ENCODE measurements around the gene SEC23IP. TPM values are rescaled to one million over a fixed set of nuclear protein-coding genes. Genes with fewer than 3 reads are reported as not detected.
A peak's percentile ranks its signal among the peaks of the same experiment; 100 is the strongest.

Gene SEC23IP
- total and polyA plus RNA-seq, 2 donors (not counting 3 experiments of a cell fraction or from before 2014, with no cell fraction given), result 30.9 to 83.1 TPM

DNA sequence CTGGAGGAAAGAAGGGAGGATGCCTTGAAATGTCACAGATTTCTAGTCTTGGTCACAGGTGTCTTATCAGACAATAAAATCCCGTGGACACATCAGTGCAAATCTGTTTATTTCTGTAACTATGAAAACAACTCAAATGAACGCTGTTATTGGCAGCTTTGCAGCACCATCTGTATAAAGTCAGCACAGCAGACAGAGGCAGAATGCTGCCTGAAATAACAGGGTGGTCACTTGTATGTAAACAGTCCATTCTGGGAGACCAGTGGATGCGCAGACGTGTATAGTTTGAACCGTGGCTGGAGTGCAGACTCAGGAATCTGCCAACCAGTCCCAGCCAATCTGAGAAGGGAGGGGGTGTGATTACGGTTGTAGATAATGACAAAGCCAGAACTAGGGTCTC is 54.8 kb downstream of the SEC23IP start:
- no peak for FAIRE-seq
- POLR2A ChIA-PET, result no interaction called here
- dilution Hi-C loops (cut with MboI; ENCODE audit: extremely low pct_ligation_motif_present, low sequenced_read_pairs) (no loop called here), intact Hi-C loops (cut with micrococcal nuclease) (no loop called here)
- Histone ChIP-seq H4K20me1 (replicated peaks; ENCODE audit: control insufficient read depth, extremely low read depth, insufficient read depth, low read length) (no peaks in the 10 kb centered on the region), H3K9me3 (replicated peaks; ENCODE audit: control insufficient read depth, insufficient read depth, low read length) (no peaks in the 10 kb centered on the region), H3K4me3 (replicated peaks in 1 of 3; ENCODE audit: insufficient read depth in 1 of 3, low read depth in 1 of 3, low read length in 3 of 3) (no peak overlapping the region), H3K36me3 (ENCODE audit: control insufficient read depth in 2 of 2, extremely low read depth in 1 of 2, insufficient read depth in 2 of 2, low read length in 2 of 2) (no peaks in the 10 kb centered on the region), H3K9ac (replicated peaks; ENCODE audit: extremely low read depth, insufficient read depth, low read length) (no peak overlapping the region), H3K27me3 (ENCODE audit: control insufficient read depth in 2 of 2, insufficient read depth in 2 of 2, low read length in 2 of 2) (no peaks in the 10 kb centered on the region), H3K9me1 (replicated peaks; ENCODE audit: control insufficient read depth, extremely low read depth, insufficient read depth, low read length) (no peaks in the 10 kb centered on the region), H3K79me2 (ENCODE audit: control insufficient read depth, insufficient read depth, low read length) (no peaks in the 10 kb centered on the region), H3K4me2 (ENCODE audit: insufficient read depth, low read length) (no peak overlapping the region), H3K27ac (ENCODE audit: insufficient read depth, low read depth, low read length) (no peak overlapping the region), H3K4me1 (ENCODE audit: control insufficient read depth, extremely low read depth, insufficient read depth, low read length) (no peaks in the 10 kb centered on the region), H2AFZ (ENCODE audit: low read depth, low read length) (no peak overlapping the region)
- peak; percentile 5 for DNase-seq (ENCODE audit: low read depth, low spot score)
- BruUV-seq (replicated peaks), result no TSS peak
- TF ChIP-seq JUN (IDR thresholded peaks at IDR 0.05; ENCODE audit: borderline replicate concordance, insufficient read depth, insufficient read length, low read depth) (no peak), POLR2AphosphoS5 (IDR thresholded peaks at IDR 0.05; ENCODE audit: insufficient read depth, low read depth, low read length) (no peak), POLR2A (IDR thresholded peaks at IDR 0.05; ENCODE audit: low read depth, low read length) (no peak), MYC (IDR thresholded peaks at IDR 0.05; ENCODE audit: low read depth, low read length) (no peak), FOS (IDR thresholded peaks at IDR 0.05; ENCODE audit: borderline replicate concordance, insufficient read depth, low read length) (no peak), EZH2 (IDR thresholded peaks at IDR 0.05; ENCODE audit: borderline replicate concordance, low read depth, low read length, severe bottlenecking) (no peak), GATA2 (IDR thresholded peaks at IDR 0.05; ENCODE audit: insufficient read depth, insufficient read length, low read depth, low read length) (no peak)
- TF ChIP-seq, protein P1, sequence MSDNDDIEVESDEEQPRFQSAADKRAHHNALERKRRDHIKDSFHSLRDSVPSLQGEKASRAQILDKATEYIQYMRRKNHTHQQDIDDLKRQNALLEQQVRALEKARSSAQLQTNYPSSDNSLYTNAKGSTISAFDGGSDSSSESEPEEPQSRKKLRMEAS (IDR thresholded peaks at IDR 0.05; ENCODE audit: insufficient read depth, insufficient read length), result no peak
- TF ChIP-seq, protein P2, sequence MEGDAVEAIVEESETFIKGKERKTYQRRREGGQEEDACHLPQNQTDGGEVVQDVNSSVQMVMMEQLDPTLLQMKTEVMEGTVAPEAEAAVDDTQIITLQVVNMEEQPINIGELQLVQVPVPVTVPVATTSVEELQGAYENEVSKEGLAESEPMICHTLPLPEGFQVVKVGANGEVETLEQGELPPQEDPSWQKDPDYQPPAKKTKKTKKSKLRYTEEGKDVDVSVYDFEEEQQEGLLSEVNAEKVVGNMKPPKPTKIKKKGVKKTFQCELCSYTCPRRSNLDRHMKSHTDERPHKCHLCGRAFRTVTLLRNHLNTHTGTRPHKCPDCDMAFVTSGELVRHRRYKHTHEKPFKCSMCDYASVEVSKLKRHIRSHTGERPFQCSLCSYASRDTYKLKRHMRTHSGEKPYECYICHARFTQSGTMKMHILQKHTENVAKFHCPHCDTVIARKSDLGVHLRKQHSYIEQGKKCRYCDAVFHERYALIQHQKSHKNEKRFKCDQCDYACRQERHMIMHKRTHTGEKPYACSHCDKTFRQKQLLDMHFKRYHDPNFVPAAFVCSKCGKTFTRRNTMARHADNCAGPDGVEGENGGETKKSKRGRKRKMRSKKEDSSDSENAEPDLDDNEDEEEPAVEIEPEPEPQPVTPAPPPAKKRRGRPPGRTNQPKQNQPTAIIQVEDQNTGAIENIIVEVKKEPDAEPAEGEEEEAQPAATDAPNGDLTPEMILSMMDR (IDR thresholded peaks at IDR 0.05; ENCODE audit: extremely low read depth in 1 of 2, insufficient read depth in 1 of 2, low read depth in 1 of 2, low read length in 2 of 2), result no peak
- CTCF ChIA-PET, result interaction anchor here (0.6 kb wide), 1 partner anchor 9 kb away, joined by 3 read pairs; no protein-coding TSS in a partner anchor

All from endothelial cell of umbilical vein (primary cell).